ENCODE data around the gene KHK.

Gene KHK

DNA sequence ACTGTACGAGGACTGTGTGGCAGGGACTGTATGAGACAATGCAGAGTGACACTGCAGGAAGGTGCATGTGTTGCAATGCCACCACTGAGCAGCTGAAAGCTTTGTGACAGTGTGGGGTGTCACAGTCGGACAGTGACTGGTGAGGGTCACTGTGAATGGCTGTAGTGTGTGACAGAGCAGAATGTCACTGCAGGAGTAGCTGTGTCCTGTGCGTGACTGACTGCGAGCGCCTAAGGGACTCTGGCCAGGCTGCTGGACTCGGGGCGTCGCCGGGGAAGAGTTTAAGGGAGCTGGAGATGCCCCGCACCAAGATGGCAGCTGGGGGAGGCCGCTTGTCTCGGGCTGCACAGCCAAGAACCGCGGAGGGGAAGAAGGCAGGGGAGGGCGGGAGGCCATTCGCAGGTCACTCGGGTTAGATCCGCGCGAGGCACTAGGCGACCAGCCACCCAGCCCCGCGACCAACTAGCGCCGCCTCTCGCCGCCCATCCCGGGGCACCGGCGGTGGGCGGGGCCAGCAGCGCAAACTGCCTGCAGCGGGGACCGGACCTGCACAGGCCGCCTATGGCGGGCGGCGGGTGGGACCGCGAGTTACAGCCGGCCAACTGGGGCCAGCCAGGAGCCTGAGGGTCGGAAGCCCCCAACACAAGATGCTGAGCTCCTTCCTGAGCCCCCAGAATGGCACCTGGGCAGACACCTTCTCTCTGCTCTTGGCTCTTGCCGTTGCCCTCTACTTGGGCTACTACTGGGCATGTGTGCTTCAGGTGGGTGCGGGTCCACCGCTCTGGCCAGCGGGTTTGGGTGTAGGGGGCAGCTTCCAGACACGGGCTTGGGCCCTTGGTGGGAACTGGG is 37.0 kb downstream of the KHK start, which contains the start of gene ABHD1:
TSS of gene ABHD1 (plus strand) at position 514 of the 849 bp plus-strand sequence. CDS start at position 648, 134 bp downstream.
- Histone ChIP-seq H3K4me3 (ENCODE audit: low read depth, low read length) (peak within 1 kb of the TSS; percentile 48), H3K9me3 (ENCODE audit: control insufficient read depth, insufficient read depth, low read depth, low read length) (no peaks in the 10 kb centered on the region), H3K27ac (ENCODE audit: extremely low read depth, low read depth, low read length) (no peak within 1 kb of the TSS; the same call in 1 of the 2 replicates), H3K36me3 (ENCODE audit: control insufficient read depth in 2 of 2, insufficient read depth in 1 of 2, low read length in 2 of 2) (peaks cover 0 to 2% of the 10 kb centered on the region in 2 experiments; a peak in 1 of 3 replicates), H3K4me1 (ENCODE audit: control insufficient read depth, insufficient read depth, low read length) (0 out of 2 replicates have a peak, but pooled peaks cover 3% of the 10 kb centered on the region)
- ChIA-PET POLR2A (interaction anchor here (3.5 kb wide), 1 partner anchor 10 kb away, joined by 34 read pairs; the partner anchor contains the start of gene PREB), CTCF (interaction anchor here (0.9 to 3.3 kb wide), 7 partner anchors 8 to 156 kb away, joined by 3 to 17 read pairs (median 4); partner anchors contain the start of gene PREB)
- TF ChIP-seq ZNF529 (tag by site-specific recombination; IDR thresholded peaks at IDR 0.05; ENCODE audit: insufficient replicate concordance) (no peak), ZNF37A (tag by site-specific recombination; IDR thresholded peaks at IDR 0.05) (no peak), KLF8 (tag by site-specific recombination; IDR thresholded peaks at IDR 0.05) (peak; percentile 50; the same call in 1 of the 2 replicates), ZSCAN16 (tag by site-specific recombination; IDR thresholded peaks at IDR 0.05) (no peak), YY1 (tag by site-specific recombination; IDR thresholded peaks at IDR 0.05) (peak; percentile 77), ZEB2 (tag by site-specific recombination; IDR thresholded peaks at IDR 0.05) (peak; percentile 25; the same call in 1 of the 2 replicates), KLF1 (tag by site-specific recombination; IDR thresholded peaks at IDR 0.05) (peak; percentile 62), SCRT2 (tag by site-specific recombination; IDR thresholded peaks at IDR 0.05) (peak; percentile 73), ZIC2 (tag by site-specific recombination; IDR thresholded peaks at IDR 0.05) (peak; percentile 79), ZBTB48 (tag by site-specific recombination; IDR thresholded peaks at IDR 0.05) (peak; percentile 96), SP7 (tag by site-specific recombination; IDR thresholded peaks at IDR 0.05) (0 out of 2 replicates have a peak, but pooled peaks have one; percentile 8), ZFP69B (tag by site-specific recombination; IDR thresholded peaks at IDR 0.05) (peak; percentile 46; the same call in 1 of the 2 replicates), SP2 (tag by site-specific recombination; IDR thresholded peaks at IDR 0.05) (peak; percentile 65), ZNF221 (tag by site-specific recombination; IDR thresholded peaks at IDR 0.05; ENCODE audit: borderline replicate concordance) (no peak), ZBTB17 (tag by site-specific recombination; IDR thresholded peaks at IDR 0.05) (peak; percentile 44; the same call in 1 of the 2 replicates), ZXDB (tag by site-specific recombination; IDR thresholded peaks at IDR 0.05) (peak; percentile 55; the same call in 1 of the 2 replicates)
- TF ChIP-seq, protein P1, sequence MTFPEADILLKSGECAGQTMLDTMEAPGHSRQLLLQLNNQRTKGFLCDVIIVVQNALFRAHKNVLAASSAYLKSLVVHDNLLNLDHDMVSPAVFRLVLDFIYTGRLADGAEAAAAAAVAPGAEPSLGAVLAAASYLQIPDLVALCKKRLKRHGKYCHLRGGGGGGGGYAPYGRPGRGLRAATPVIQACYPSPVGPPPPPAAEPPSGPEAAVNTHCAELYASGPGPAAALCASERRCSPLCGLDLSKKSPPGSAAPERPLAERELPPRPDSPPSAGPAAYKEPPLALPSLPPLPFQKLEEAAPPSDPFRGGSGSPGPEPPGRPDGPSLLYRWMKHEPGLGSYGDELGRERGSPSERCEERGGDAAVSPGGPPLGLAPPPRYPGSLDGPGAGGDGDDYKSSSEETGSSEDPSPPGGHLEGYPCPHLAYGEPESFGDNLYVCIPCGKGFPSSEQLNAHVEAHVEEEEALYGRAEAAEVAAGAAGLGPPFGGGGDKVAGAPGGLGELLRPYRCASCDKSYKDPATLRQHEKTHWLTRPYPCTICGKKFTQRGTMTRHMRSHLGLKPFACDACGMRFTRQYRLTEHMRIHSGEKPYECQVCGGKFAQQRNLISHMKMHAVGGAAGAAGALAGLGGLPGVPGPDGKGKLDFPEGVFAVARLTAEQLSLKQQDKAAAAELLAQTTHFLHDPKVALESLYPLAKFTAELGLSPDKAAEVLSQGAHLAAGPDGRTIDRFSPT (tag by site-specific recombination; IDR thresholded peaks at IDR 0.05): peak; percentile 75
- TF ChIP-seq, protein P2, sequence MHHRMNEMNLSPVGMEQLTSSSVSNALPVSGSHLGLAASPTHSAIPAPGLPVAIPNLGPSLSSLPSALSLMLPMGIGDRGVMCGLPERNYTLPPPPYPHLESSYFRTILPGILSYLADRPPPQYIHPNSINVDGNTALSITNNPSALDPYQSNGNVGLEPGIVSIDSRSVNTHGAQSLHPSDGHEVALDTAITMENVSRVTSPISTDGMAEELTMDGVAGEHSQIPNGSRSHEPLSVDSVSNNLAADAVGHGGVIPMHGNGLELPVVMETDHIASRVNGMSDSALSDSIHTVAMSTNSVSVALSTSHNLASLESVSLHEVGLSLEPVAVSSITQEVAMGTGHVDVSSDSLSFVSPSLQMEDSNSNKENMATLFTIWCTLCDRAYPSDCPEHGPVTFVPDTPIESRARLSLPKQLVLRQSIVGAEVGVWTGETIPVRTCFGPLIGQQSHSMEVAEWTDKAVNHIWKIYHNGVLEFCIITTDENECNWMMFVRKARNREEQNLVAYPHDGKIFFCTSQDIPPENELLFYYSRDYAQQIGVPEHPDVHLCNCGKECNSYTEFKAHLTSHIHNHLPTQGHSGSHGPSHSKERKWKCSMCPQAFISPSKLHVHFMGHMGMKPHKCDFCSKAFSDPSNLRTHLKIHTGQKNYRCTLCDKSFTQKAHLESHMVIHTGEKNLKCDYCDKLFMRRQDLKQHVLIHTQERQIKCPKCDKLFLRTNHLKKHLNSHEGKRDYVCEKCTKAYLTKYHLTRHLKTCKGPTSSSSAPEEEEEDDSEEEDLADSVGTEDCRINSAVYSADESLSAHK (tag by site-specific recombination; IDR thresholded peaks at IDR 0.05): no peak
- TF ChIP-seq, protein P3, sequence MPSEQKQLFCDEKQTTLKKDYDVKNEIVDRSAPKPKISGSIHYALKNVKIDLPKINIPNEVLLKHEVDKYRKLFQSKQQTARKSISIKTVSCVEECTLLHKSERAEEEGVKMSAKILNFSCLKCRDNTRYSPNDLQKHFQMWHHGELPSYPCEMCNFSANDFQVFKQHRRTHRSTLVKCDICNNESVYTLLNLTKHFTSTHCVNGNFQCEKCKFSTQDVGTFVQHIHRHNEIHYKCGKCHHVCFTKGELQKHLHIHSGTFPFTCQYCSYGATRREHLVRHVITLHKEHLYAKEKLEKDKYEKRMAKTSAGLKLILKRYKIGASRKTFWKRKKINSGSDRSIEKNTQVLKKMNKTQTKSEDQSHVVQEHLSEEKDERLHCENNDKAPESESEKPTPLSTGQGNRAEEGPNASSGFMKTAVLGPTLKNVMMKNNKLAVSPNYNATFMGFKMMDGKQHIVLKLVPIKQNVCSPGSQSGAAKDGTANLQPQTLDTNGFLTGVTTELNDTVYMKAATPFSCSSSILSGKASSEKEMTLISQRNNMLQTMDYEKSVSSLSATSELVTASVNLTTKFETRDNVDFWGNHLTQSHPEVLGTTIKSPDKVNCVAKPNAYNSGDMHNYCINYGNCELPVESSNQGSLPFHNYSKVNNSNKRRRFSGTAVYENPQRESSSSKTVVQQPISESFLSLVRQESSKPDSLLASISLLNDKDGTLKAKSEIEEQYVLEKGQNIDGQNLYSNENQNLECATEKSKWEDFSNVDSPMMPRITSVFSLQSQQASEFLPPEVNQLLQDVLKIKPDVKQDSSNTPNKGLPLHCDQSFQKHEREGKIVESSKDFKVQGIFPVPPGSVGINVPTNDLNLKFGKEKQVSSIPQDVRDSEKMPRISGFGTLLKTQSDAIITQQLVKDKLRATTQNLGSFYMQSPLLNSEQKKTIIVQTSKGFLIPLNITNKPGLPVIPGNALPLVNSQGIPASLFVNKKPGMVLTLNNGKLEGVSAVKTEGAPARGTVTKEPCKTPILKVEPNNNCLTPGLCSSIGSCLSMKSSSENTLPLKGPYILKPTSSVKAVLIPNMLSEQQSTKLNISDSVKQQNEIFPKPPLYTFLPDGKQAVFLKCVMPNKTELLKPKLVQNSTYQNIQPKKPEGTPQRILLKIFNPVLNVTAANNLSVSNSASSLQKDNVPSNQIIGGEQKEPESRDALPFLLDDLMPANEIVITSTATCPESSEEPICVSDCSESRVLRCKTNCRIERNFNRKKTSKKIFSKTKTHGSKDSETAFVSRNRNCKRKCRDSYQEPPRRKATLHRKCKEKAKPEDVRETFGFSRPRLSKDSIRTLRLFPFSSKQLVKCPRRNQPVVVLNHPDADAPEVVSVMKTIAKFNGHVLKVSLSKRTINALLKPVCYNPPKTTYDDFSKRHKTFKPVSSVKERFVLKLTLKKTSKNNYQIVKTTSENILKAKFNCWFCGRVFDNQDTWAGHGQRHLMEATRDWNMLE (tag by site-specific recombination; conservative IDR thresholded peaks at IDR 0.05; ENCODE audit: low read depth): no peak
- TF ChIP-seq, protein P4, sequence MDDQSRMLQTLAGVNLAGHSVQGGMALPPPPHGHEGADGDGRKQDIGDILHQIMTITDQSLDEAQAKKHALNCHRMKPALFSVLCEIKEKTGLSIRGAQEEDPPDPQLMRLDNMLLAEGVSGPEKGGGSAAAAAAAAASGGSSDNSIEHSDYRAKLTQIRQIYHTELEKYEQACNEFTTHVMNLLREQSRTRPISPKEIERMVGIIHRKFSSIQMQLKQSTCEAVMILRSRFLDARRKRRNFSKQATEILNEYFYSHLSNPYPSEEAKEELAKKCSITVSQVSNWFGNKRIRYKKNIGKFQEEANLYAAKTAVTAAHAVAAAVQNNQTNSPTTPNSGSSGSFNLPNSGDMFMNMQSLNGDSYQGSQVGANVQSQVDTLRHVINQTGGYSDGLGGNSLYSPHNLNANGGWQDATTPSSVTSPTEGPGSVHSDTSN (CRISPR knock-in tag; IDR thresholded peaks at IDR 0.05): peak; percentile 58; the same call in 1 of the 2 replicates
- TF ChIP-seq, protein P5, sequence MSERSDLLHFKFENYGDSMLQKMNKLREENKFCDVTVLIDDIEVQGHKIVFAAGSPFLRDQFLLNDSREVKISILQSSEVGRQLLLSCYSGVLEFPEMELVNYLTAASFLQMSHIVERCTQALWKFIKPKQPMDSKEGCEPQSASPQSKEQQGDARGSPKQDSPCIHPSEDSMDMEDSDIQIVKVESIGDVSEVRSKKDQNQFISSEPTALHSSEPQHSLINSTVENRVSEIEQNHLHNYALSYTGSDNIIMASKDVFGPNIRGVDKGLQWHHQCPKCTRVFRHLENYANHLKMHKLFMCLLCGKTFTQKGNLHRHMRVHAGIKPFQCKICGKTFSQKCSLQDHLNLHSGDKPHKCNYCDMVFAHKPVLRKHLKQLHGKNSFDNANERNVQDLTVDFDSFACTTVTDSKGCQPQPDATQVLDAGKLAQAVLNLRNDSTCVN (tag by site-specific recombination; optimal IDR thresholded peaks at IDR 0.05): peak; percentile 33
- TF ChIP-seq, protein P6, sequence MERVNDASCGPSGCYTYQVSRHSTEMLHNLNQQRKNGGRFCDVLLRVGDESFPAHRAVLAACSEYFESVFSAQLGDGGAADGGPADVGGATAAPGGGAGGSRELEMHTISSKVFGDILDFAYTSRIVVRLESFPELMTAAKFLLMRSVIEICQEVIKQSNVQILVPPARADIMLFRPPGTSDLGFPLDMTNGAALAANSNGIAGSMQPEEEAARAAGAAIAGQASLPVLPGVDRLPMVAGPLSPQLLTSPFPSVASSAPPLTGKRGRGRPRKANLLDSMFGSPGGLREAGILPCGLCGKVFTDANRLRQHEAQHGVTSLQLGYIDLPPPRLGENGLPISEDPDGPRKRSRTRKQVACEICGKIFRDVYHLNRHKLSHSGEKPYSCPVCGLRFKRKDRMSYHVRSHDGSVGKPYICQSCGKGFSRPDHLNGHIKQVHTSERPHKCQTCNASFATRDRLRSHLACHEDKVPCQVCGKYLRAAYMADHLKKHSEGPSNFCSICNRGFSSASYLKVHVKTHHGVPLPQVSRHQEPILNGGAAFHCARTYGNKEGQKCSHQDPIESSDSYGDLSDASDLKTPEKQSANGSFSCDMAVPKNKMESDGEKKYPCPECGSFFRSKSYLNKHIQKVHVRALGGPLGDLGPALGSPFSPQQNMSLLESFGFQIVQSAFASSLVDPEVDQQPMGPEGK (tag by site-specific recombination; IDR thresholded peaks at IDR 0.05): peak; percentile 48; the same call in 1 of the 2 replicates
